Esophagus muscularis mucosa (tissue), 4 donors: Measurements from ENCODE around the gene ADAM8.

Experiments used
- CTCF ChIP-seq, 3 experiments: fragments of 200-600 bp in 2 of 3; fragments of 450-650 bp in 1 of 3; sonication (generic) in 2 of 3; IDR thresholded peaks; one replicate each; pipeline ENCODE4 v1.5.1; 2017 to 2019; ENCODE audit warnings: antibody characterized with exemption in 3 of 3, mild to moderate bottlenecking in 2 of 3, moderate library complexity in 1 of 3
- EP300 ChIP-seq: sonication (generic); formaldehyde crosslinking; IDR thresholded peaks from one replicate; pipeline ENCODE4 v1.6.1; 2017; ENCODE audit warnings: antibody characterized with exemption
- POLR2A ChIP-seq: fragments of 450-650 bp; IDR thresholded peaks from one replicate; pipeline ENCODE4 v1.6.1; 2017; ENCODE audit warnings: antibody characterized with exemption, moderate library complexity, mild to moderate bottlenecking, low read depth
- POLR2AphosphoS5 ChIP-seq, 2 donors: sonication (generic); formaldehyde crosslinking; IDR thresholded peaks; one replicate each; pipeline ENCODE4 v1.6.1; 2017; ENCODE audit warnings: antibody characterized with exemption in 2 of 2

- TF ChIP-seq CTCF (IDR thresholded peaks at IDR 0.05) (no peak), EP300 (no peak), POLR2A (no peak), POLR2AphosphoS5 (IDR thresholded peaks at IDR 0.05) (no peak)
Observed at GRCh38 chr10:133221331-133221730, 55.3 kb downstream of the ADAM8 start.
